Measurements from ENCODE around the gene DDX1. TPM values are rescaled to one million over a fixed set of nuclear protein-coding genes. Genes with fewer than 3 reads are reported as not detected.
A peak's percentile ranks its signal among the peaks of the same experiment; 100 is the strongest.

Gene DDX1
- total RNA-seq, 4 donors from 2014 or later: 41.6 to 78.6 (median 66.5) TPM

DNA sequence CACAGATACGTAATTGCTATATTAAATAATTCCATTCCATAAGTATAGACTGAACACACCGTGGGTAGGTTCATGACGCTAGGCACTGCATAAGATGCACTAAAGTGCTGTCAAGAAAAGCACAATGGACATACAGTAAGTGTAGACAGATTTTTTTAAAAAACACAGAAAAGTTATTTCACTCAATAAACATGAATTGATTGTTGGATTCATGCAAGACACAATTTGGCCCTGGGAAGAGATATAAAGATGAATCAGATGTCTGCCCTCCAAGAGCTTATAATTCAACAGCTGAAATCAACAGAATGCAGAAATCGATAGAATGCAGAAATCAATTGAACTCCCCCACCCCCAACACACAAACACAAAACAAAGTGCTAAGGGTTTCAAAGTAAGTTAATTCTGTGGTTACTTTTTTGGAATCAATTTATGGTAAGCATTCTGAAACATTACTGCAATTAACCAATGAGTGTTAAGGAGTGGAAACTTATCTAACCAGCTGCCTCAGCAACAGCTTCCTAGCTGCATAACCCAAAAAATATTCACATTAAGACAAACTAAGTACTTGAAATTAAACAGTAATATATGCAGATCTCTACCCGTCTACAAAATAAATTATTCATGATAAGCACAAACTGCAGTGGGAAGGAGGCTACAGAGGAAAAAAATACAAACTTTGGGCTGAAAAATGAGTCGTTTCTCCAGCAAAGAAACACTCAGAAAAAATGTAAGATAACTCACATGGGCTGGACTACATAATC, 32.1 kb upstream of the DDX1 start:
- Histone ChIP-seq H3K4me1 (peaks cover 6 to 35% (median 12%) of the 10 kb centered on the region in 3 donors), H3K4me3 (peak overlapping the region in 3 of 4 donors; percentile 73 to 98 (median 92)), H3K9me3 (no peaks in the 10 kb centered on the region), H3K27ac (no peak overlapping the region), H3K27me3 (no peaks in the 10 kb centered on the region), H3K36me3 (peaks cover 0 to 17% (median 0%) of the 10 kb centered on the region in 3 donors)
- no peak for DNase-seq
- no peak for TF ChIP-seq POLR2A (IDR thresholded peaks at IDR 0.05)
- intact Hi-C loops (cut with DNase I): no loop called here
- WGBS, 2 donors: 73 to 76% methylated on average over 6 of the region's 6 CpGs

DNA sequence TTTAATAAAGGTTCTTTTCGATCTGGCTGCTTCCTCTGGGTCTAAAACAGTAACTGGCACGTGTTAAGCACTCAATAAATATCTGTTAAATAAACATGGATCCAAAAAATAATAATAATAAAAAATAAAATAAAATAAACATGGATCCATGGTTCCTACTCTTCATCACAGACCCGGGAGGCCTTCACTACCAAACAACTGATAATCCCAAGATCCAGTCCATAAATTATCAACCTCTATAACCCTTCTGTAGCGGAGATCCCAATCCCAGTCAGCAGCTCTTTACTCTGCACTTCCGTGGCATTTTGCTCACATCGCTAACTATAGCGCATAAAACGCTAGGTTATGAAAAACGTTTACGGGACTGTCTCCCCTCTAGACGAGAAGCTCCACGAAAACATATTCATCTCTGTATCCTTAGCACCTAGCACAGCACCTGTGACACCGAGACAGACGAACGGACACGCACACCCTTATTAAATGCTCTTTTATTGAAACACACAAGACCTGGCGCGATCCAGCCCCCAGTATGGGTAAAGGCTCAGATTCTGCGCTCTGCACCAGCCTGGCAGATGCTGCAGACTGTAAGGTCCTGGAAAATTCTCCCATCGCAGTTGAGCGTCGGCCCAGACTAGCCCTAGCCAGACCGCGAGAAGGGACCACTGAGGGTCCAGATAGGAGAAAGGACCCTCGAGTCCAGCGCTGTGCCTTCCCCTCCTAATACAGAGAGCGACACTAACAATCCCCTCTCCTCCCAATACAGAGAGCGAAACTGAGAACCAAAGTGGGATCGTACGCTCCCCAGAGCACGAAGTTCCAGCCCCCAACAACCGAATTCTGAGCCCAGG, 31.3 kb upstream of the DDX1 start:
- TF ChIP-seq POLR2A (IDR thresholded peaks at IDR 0.05) (no peak), CTCF (IDR thresholded peaks at IDR 0.05) (no peak)
- no peaks in the 10 kb centered on the region for H3K27me3 ChIP-seq
- intact Hi-C loops (cut with DNase I): no loop called here
- no peak for DNase-seq
- H3K4me1 ChIP-seq: peaks cover 6 to 35% (median 12%) of the 10 kb centered on the region in 3 donors
- H3K4me3 ChIP-seq: peak overlapping the region; percentile 59 to 98 (median 82)
- 1% methylated on average over 19 to 22 of the region's 32 CpGs for WGBS, 2 donors
- H3K36me3 ChIP-seq: peaks cover 0 to 10% (median 0%) of the 10 kb centered on the region in 3 donors
- no peaks in the 10 kb centered on the region for H3K9me3 ChIP-seq
- H3K27ac ChIP-seq: peak overlapping the region; percentile 75 to 87 (median 84)

DNA sequence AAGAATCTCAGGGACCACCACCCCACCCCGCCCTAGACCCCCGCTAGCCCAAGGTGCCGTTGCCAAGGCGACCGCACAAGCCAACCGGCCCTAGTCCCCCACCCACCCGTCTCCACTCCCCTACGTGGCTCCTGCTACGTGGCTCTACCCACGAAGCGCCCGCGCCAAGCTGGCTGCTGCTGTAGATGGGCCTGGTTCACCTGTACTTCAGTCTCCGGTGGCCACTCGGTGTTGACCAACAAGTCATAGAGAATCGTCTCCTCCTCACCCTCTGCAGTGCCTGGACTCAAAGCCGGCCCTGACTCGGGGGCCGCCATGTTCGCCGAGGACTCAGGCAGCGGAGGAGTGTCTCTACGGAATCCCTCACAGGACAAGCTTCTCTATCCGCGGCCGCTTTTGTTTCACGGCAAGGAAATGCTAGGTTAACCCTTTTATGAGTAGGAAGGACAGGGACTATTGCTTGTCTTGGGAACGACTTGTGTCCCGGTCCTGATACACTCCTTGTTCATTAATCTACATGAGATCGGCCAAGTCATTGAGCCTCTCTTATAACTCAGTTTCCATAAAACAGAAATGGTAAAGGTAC, 30.6 kb upstream of the DDX1 start, which contains the start of gene NBAS:
TSS of gene NBAS (minus strand) at position 347 of the 586 bp plus-strand sequence. CDS start at position 317, 30 bp downstream.
- TF ChIP-seq POLR2A (IDR thresholded peaks at IDR 0.05) (no peak), CTCF (IDR thresholded peaks at IDR 0.05) (no peak)
- peaks cover 0 to 3% (median 0%) of the 10 kb centered on the region in 3 donors for H3K36me3 ChIP-seq
- DNase-seq: peak; percentile 34
- peaks cover 6 to 35% (median 12%) of the 10 kb centered on the region in 3 donors for H3K4me1 ChIP-seq
- H3K4me3 ChIP-seq: peak within 1 kb of the TSS; percentile 59 to 98 (median 82)
- H3K27me3 ChIP-seq: no peaks in the 10 kb centered on the region
- intact Hi-C loops (cut with DNase I): no loop called here
- H3K9me3 ChIP-seq: no peaks in the 10 kb centered on the region
- H3K27ac ChIP-seq: peak within 1 kb of the TSS; percentile 75 to 87 (median 84)
- 0% methylated on average over 4 to 10 of the region's 30 CpGs for whole genome bisulfite sequencing, 2 donors

DNA sequence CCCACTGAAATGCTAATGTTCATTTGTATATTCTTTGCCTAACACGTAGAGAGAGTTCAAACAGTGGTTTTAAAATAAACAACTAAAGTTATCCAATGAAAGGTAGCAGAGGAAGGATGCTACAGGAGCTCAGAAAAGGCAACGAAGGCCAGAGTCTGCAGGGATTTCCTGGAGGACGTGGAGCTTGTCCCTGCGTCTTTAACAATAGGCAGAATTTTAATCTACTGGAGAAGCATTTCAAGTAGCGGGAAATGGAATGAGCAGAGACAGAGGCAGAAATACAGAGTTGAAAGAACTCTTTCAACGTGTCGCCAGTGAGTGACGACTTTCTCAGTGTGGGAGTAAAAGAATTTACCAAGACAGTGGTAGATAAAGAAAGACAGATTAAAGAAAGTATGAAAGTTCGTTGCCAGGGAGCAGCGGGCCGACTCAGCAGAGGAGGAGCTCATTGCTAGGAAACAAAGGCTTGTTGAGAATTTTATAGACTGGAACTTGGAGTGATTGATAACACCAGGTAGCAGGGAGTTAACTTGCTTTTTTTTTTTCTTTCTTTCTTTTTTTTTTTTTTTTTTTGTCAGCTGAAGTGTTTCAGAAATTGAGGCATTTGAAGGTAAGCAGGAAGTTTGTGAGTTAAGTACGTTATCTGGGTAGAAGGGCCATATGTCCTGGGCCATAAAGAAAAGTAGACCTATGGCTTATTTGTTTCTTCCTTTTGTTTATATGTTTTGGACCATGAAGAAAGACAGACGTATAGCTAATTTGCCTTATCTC, 29.9 kb upstream of the DDX1 start:
- intact Hi-C loops (cut with DNase I): no loop called here
- Histone ChIP-seq H3K36me3 (no peaks in the 10 kb centered on the region), H3K27ac (peak overlapping the region; percentile 75 to 87 (median 84)), H3K9me3 (no peaks in the 10 kb centered on the region), H3K4me1 (peaks cover 6 to 35% (median 12%) of the 10 kb centered on the region in 3 donors), H3K4me3 (peak overlapping the region; percentile 59 to 98 (median 82)), H3K27me3 (no peaks in the 10 kb centered on the region)
- WGBS, 2 donors: 7 to 8% methylated on average over 13 of the region's 13 CpGs
- no peak for DNase-seq
- no peak for TF ChIP-seq CTCF (IDR thresholded peaks at IDR 0.05)
- no peak for TF ChIP-seq POLR2A (IDR thresholded peaks at IDR 0.05)
